ENCODE data around the gene SAT1. TPM values are rescaled to one million over a fixed set of nuclear protein-coding genes. Genes with fewer than 3 reads are reported as not detected.

Gene SAT1
- total RNA-seq, 1 donor from 2014 or later, result 31.4 TPM

GRCh38 chrX:23826216-23826615 is 43.2 kb downstream of the SAT1 start:
- no peak overlapping the region for H3K4me3 Mint-ChIP-seq (ENCODE audit: unreplicated experiment)
- H3K27ac Mint-ChIP-seq (ENCODE audit: unreplicated experiment), result no peak overlapping the region
- H3K36me3 Mint-ChIP-seq (ENCODE audit: unreplicated experiment), result no peaks in the 10 kb centered on the region
- no peak for DNase-seq
- TF ChIP-seq CTCF (IDR thresholded peaks at IDR 0.05; ENCODE audit: partially characterized antibody, unreplicated experiment), result no peak
- no peaks in the 10 kb centered on the region for H3K4me1 Mint-ChIP-seq (ENCODE audit: low read depth, unreplicated experiment)
- no peaks in the 10 kb centered on the region for H3K9me3 Mint-ChIP-seq (ENCODE audit: unreplicated experiment)
- H3K27me3 Mint-ChIP-seq (ENCODE audit: unreplicated experiment), result no peaks in the 10 kb centered on the region

- H3K27me3 Mint-ChIP-seq (ENCODE audit: unreplicated experiment), result no peaks in the 10 kb centered on the region
- no peaks in the 10 kb centered on the region for H3K4me1 Mint-ChIP-seq (ENCODE audit: low read depth, unreplicated experiment)
- H3K9me3 Mint-ChIP-seq (ENCODE audit: unreplicated experiment), result no peaks in the 10 kb centered on the region
- TF ChIP-seq CTCF (IDR thresholded peaks at IDR 0.05; ENCODE audit: partially characterized antibody, unreplicated experiment), result no peak
- H3K36me3 Mint-ChIP-seq (ENCODE audit: unreplicated experiment), result no peaks in the 10 kb centered on the region
- DNase-seq, result no peak
- no peak overlapping the region for H3K4me3 Mint-ChIP-seq (ENCODE audit: unreplicated experiment)
- H3K27ac Mint-ChIP-seq (ENCODE audit: unreplicated experiment), result no peak overlapping the region
Measured at GRCh38 chrX:23826653-23827052, 43.7 kb downstream of the SAT1 start.

- no peak for TF ChIP-seq CTCF (IDR thresholded peaks at IDR 0.05; ENCODE audit: partially characterized antibody, unreplicated experiment)
- Mint-ChIP-seq H3K36me3 (ENCODE audit: unreplicated experiment) (no peaks in the 10 kb centered on the region), H3K27me3 (ENCODE audit: unreplicated experiment) (no peaks in the 10 kb centered on the region), H3K4me3 (ENCODE audit: unreplicated experiment) (no peak overlapping the region), H3K4me1 (ENCODE audit: low read depth, unreplicated experiment) (no peaks in the 10 kb centered on the region), H3K27ac (ENCODE audit: unreplicated experiment) (no peak overlapping the region), H3K9me3 (ENCODE audit: unreplicated experiment) (no peaks in the 10 kb centered on the region)
- no peak for DNase-seq
Measured at GRCh38 chrX:23828881-23829280, 45.9 kb downstream of the SAT1 start.

- TF ChIP-seq CTCF (IDR thresholded peaks at IDR 0.05; ENCODE audit: partially characterized antibody, unreplicated experiment), result no peak
- Mint-ChIP-seq H3K27me3 (ENCODE audit: unreplicated experiment) (no peaks in the 10 kb centered on the region), H3K27ac (ENCODE audit: unreplicated experiment) (no peak overlapping the region), H3K9me3 (ENCODE audit: unreplicated experiment) (no peaks in the 10 kb centered on the region), H3K4me1 (ENCODE audit: low read depth, unreplicated experiment) (no peaks in the 10 kb centered on the region), H3K36me3 (ENCODE audit: unreplicated experiment) (no peaks in the 10 kb centered on the region), H3K4me3 (ENCODE audit: unreplicated experiment) (no peak overlapping the region)
- no peak for DNase-seq
Measured at GRCh38 chrX:23832721-23833120, 49.7 kb downstream of the SAT1 start.

Other genes with a start within 250 kb of the SAT1 start
- gene PRDX4, start 115.7 kb upstream of the SAT1 start, total RNA-seq (ENCODE audit: unreplicated experiment), result 35.5 TPM
- gene ACOT9, start 39.9 kb upstream of the SAT1 start, total RNA-seq (ENCODE audit: unreplicated experiment), result 20.5 TPM
- 36.2 TPM for gene APOO, start 124.8 kb downstream of the SAT1 start, total RNA-seq (ENCODE audit: unreplicated experiment)
- gene CXorf58, start 124.8 kb downstream of the SAT1 start, total RNA-seq (ENCODE audit: unreplicated experiment), result not detected
- 5.0 TPM for gene KLHL15, start 244.0 kb downstream of the SAT1 start, total RNA-seq (ENCODE audit: unreplicated experiment)